ENCODE data around the gene FCHSD2. TPM values are rescaled to one million over a fixed set of nuclear protein-coding genes. Genes with fewer than 3 reads are reported as not detected.

Gene FCHSD2
- total RNA-seq, 3 donors from 2014 or later (not counting 1 experiment from before 2014, with no cell fraction given) = 39.4 to 59.1 (median 42.1) TPM

GRCh38 chr11:73087730-73088129, 54.4 kb downstream of the FCHSD2 start:
- no peak overlapping the region for H3K4me3 Mint-ChIP-seq
- Histone ChIP-seq H3K27ac (ENCODE audit: low read length) (no peak overlapping the region), H3K4me1 (ENCODE audit: control insufficient read depth, insufficient read depth, low read length) (peaks cover 3% of the 10 kb centered on the region), H3K27me3 (ENCODE audit: control insufficient read depth, insufficient read depth, low read length) (no peaks in the 10 kb centered on the region), H3K36me3 (ENCODE audit: control insufficient read depth, insufficient read depth, low read length) (peaks cover 4% of the 10 kb centered on the region), H3K9me3 (ENCODE audit: control insufficient read depth, insufficient read depth, low read length) (no peaks in the 10 kb centered on the region), H3K4me3 (ENCODE audit: low read length) (no peak overlapping the region)
- ATAC-seq (peak in 1 of 3 donors; percentile 17), DNase-seq (no peak)
- WGBS (ENCODE audit: insufficient coverage) = 67% methylated on average over 1 of the region's 1 CpG
- no peaks in the 10 kb centered on the region for H3K27me3 Mint-ChIP-seq (ENCODE audit: low read depth in 2 of 2)
- intact Hi-C loops (cut with micrococcal nuclease) = no loop called here
- H3K36me3 Mint-ChIP-seq = no peaks in the 10 kb centered on the region
- no peaks in the 10 kb centered on the region for H3K9me3 Mint-ChIP-seq
- H3K4me1 Mint-ChIP-seq = peaks cover 18 to 22% of the 10 kb centered on the region in 2 donors
- TF ChIP-seq, protein P1, sequence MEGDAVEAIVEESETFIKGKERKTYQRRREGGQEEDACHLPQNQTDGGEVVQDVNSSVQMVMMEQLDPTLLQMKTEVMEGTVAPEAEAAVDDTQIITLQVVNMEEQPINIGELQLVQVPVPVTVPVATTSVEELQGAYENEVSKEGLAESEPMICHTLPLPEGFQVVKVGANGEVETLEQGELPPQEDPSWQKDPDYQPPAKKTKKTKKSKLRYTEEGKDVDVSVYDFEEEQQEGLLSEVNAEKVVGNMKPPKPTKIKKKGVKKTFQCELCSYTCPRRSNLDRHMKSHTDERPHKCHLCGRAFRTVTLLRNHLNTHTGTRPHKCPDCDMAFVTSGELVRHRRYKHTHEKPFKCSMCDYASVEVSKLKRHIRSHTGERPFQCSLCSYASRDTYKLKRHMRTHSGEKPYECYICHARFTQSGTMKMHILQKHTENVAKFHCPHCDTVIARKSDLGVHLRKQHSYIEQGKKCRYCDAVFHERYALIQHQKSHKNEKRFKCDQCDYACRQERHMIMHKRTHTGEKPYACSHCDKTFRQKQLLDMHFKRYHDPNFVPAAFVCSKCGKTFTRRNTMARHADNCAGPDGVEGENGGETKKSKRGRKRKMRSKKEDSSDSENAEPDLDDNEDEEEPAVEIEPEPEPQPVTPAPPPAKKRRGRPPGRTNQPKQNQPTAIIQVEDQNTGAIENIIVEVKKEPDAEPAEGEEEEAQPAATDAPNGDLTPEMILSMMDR (IDR thresholded peaks at IDR 0.05) = no peak
- no peak overlapping the region for H3K27ac Mint-ChIP-seq

DNA sequence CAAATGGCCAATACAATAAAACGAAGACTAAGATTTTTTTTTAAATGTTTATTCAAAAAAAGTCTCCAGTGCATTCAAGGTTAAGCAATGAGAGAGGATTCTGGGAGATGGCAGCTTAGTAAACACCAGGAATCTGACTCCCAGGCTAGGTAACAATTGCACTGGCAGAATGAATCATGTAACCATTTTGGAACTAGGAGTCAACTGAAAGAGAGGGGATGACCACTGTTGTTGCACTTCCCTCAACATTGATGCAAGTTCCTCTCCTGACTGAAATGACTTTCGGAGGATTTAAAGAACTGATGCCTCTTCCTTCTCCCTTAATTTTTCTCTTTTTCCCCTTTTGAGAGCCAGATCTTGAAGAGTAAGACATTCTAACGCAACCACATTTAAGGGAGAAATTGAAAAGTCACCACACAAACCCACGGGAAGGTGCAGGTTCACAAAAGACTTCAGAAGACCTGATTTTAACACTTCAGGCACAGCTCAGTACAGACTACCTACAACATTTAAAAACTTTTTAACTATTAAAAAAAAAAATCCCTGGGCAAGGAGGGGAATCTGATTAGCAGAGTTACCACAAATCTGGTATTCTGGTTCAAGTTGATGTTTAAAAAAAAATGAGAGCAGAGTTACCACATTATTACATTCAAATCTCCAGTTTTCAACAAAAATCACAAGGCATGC, 56.8 kb downstream of the FCHSD2 start:
- intact Hi-C loops (cut with micrococcal nuclease) = no loop called here
- Histone ChIP-seq H3K4me1 (ENCODE audit: control insufficient read depth, insufficient read depth, low read length) (peaks cover 3% of the 10 kb centered on the region), H3K4me3 (ENCODE audit: low read length) (no peak overlapping the region), H3K27me3 (ENCODE audit: control insufficient read depth, insufficient read depth, low read length) (no peaks in the 10 kb centered on the region), H3K9me3 (ENCODE audit: control insufficient read depth, insufficient read depth, low read length) (no peaks in the 10 kb centered on the region), H3K36me3 (ENCODE audit: control insufficient read depth, insufficient read depth, low read length) (peaks cover 4% of the 10 kb centered on the region), H3K27ac (ENCODE audit: low read length) (no peak overlapping the region)
- H3K4me1 Mint-ChIP-seq = peaks cover 18 to 22% of the 10 kb centered on the region in 2 donors
- DNase-seq = no peak
- no peaks in the 10 kb centered on the region for H3K27me3 Mint-ChIP-seq (ENCODE audit: low read depth in 2 of 2)
- WGBS (ENCODE audit: insufficient coverage) = 62% methylated on average over 4 of the region's 4 CpGs
- ATAC-seq = no peak
- H3K27ac Mint-ChIP-seq = peak overlapping the region in 1 of 2 donors; percentile 21
- H3K9me3 Mint-ChIP-seq = no peaks in the 10 kb centered on the region
- H3K4me3 Mint-ChIP-seq = no peak overlapping the region
- H3K36me3 Mint-ChIP-seq = no peaks in the 10 kb centered on the region
- TF ChIP-seq, protein P1 (IDR thresholded peaks at IDR 0.05) = no peak

DNA sequence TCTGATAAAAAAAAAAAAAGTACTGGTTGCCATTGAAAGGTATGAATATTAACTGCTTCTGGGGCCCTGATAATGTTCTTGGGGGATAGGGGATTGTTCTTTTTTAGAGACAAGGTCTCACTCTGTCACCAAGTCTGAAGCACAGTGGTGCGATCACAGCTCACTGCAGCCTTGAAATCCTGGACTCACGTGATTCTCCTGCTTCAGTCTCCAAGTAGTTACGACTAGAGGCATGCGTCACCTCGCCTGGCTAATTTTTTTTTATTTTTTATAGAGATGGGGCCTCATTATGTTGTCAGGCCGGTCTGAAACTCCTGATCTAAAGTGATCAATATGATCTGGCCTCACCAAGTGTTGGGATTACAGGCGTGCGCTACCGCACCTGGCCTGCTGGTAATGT, 63.5 kb downstream of the FCHSD2 start:
- Histone ChIP-seq H3K27me3 (ENCODE audit: control insufficient read depth, insufficient read depth, low read length) (no peaks in the 10 kb centered on the region), H3K27ac (ENCODE audit: low read length) (no peak overlapping the region), H3K4me3 (ENCODE audit: low read length) (no peak overlapping the region), H3K4me1 (ENCODE audit: control insufficient read depth, insufficient read depth, low read length) (no peaks in the 10 kb centered on the region), H3K36me3 (ENCODE audit: control insufficient read depth, insufficient read depth, low read length) (peaks cover 7% of the 10 kb centered on the region), H3K9me3 (ENCODE audit: control insufficient read depth, insufficient read depth, low read length) (no peaks in the 10 kb centered on the region)
- peaks cover 14 to 17% of the 10 kb centered on the region in 2 donors for H3K4me1 Mint-ChIP-seq
- no peak overlapping the region for H3K27ac Mint-ChIP-seq
- intact Hi-C loops (cut with micrococcal nuclease) = no loop called here
- no peak overlapping the region for H3K4me3 Mint-ChIP-seq
- no peaks in the 10 kb centered on the region for H3K9me3 Mint-ChIP-seq
- DNase-seq (no peak), ATAC-seq (no peak)
- over 99% methylated on average over 6 of the region's 9 CpGs for WGBS (ENCODE audit: insufficient coverage)
- TF ChIP-seq, protein P1 (IDR thresholded peaks at IDR 0.05) = no peak
- H3K36me3 Mint-ChIP-seq = peaks cover 9% of the 10 kb centered on the region
- no peaks in the 10 kb centered on the region for H3K27me3 Mint-ChIP-seq (ENCODE audit: low read depth in 2 of 2)

DNA sequence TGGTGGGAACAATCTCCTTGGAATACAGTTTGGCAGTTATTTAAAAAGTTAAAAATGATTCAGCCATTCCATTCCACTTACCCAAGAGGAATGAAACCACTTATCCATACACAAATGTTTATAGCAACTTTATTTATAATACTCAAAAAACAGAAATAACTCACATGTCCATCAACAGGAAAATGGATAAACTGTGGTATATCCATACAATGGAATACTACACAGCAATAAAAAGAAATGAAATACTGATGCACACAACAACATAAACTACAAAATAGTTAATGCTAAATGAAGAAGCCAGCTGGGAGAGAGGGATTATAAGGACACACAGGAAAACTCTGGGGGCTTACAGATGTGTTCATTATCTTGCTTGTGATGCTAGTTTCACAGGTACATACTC, 64.7 kb downstream of the FCHSD2 start:
- Mint-ChIP-seq H3K4me3 (no peak overlapping the region), H3K4me1 (peaks cover 26 to 28% of the 10 kb centered on the region in 2 donors), H3K27me3 (ENCODE audit: low read depth in 2 of 2) (no peaks in the 10 kb centered on the region), H3K36me3 (peaks cover 9% of the 10 kb centered on the region), H3K9me3 (no peaks in the 10 kb centered on the region), H3K27ac (no peak overlapping the region)
- Histone ChIP-seq H3K9me3 (ENCODE audit: control insufficient read depth, insufficient read depth, low read length) (no peaks in the 10 kb centered on the region), H3K4me1 (ENCODE audit: control insufficient read depth, insufficient read depth, low read length) (no peaks in the 10 kb centered on the region), H3K27me3 (ENCODE audit: control insufficient read depth, insufficient read depth, low read length) (no peaks in the 10 kb centered on the region), H3K36me3 (ENCODE audit: control insufficient read depth, insufficient read depth, low read length) (peaks cover 6% of the 10 kb centered on the region), H3K27ac (ENCODE audit: low read length) (no peak overlapping the region), H3K4me3 (ENCODE audit: low read length) (no peak overlapping the region)
- no peak for ATAC-seq
- no peak for DNase-seq
- intact Hi-C loops (cut with micrococcal nuclease) = no loop called here
- TF ChIP-seq, protein P1 (IDR thresholded peaks at IDR 0.05) = no peak
